DOHH2 (cell line): Measurements from ENCODE around the gene PCGF2.

Experiments used
- CTCF ChIP-seq: fragments of 200-600 bp; sonication (generic); IDR thresholded peaks from one replicate; pipeline ENCODE4 v1.5.1; 2014; ENCODE audit warnings: antibody characterized with exemption, mild to moderate bottlenecking, low read depth, low read length; ENCODE audit not compliant: poor library complexity, severe bottlenecking
- EZH2phosphoT487 ChIP-seq: fragments of 200-600 bp; sonication (generic); IDR thresholded peaks from 2 replicates; pipeline ENCODE4 v1.6.1; 2017; ENCODE audit warnings: borderline replicate concordance, mild to moderate bottlenecking, antibody characterized with exemption, low read length, moderate library complexity, mixed read lengths

- TF ChIP-seq CTCF = no peak
- no peak for TF ChIP-seq EZH2phosphoT487
Measured at GRCh38 chr17:38746849-38747462, 1.2 kb downstream of the PCGF2 start.
